H1 (cell line): ENCODE data around the gene LTBP1. TPM values are rescaled to one million over a fixed set of nuclear protein-coding genes. Genes with fewer than 3 reads are reported as not detected.

ENCODE experiments used
- CTCF ChIA-PET: fragments of 300-600 bp; sonication (Branson Sonifier 250); formaldehyde crosslinking; loops from one replicate; lab custom pipeline; 2021; ENCODE audit not compliant: partially characterized antibody; lab: Charles Lee
- POLR2A ChIA-PET: fragments of 300-600 bp; sonication (Branson Sonifier 250); formaldehyde crosslinking; loops from one replicate; lab custom pipeline; 2021; ENCODE audit warnings: inconsistent platforms; ENCODE audit not compliant: partially characterized antibody; lab: Charles Lee
- DNase-seq, 2 experiments: peaks; one replicate each; pipeline versions ENCODE4 v3.0.0 to v3.0.0-alpha.2; 2010 to 2022; ENCODE audit warnings: low spot score in 2 of 2, low read depth in 1 of 2, mixed read lengths in 1 of 2
- FAIRE-seq: peaks from 2 replicates; lab custom pipeline; 2011; peaks lifted over from hg19 to GRCh38; lab: Jason Lieb, UNC
- H2AFZ ChIP-seq: 2 replicates; pipeline ENCODE4 v1.8.1; 2012; ENCODE audit warnings: low read length, inconsistent platforms
- H2AK5ac ChIP-seq: 2 replicates; pipeline ENCODE4 v1.6.1; 2013; ENCODE audit warnings: low read depth, low read length
- H2BK120ac ChIP-seq: replicated peaks from 2 replicates; pipeline ENCODE3; 2013; ENCODE audit warnings: low read depth, low read length, inconsistent platforms
- H2BK12ac ChIP-seq: 2 replicates; pipeline ENCODE4 v1.6.1; 2013; ENCODE audit warnings: low read depth, low read length
- H2BK15ac ChIP-seq: 2 replicates; pipeline ENCODE4 v1.6.1; 2013; ENCODE audit warnings: low read length
- H2BK20ac ChIP-seq: 2 replicates; pipeline ENCODE4 v1.6.1; 2013; ENCODE audit warnings: low read length
- H2BK5ac ChIP-seq: 2 replicates; pipeline ENCODE4 v1.6.1; 2013; ENCODE audit warnings: low read depth, low read length
- H3K14ac ChIP-seq: 2 replicates; pipeline ENCODE4 v1.6.1; 2013; ENCODE audit warnings: inconsistent platforms; ENCODE audit not compliant: insufficient read length
- H3K18ac ChIP-seq: 2 replicates; pipeline ENCODE4 v1.6.1; 2013; ENCODE audit warnings: low read length; ENCODE audit errors: extremely low read depth
- H3K23ac ChIP-seq: 2 replicates; pipeline ENCODE4 v1.6.1; 2013; ENCODE audit warnings: inconsistent platforms; ENCODE audit not compliant: insufficient read length
- H3K23me2 ChIP-seq: 2 replicates; pipeline ENCODE4 v1.6.1; 2013; ENCODE audit warnings: low read depth, low read length
- H3K27ac ChIP-seq: 2 replicates; pipeline ENCODE4 v1.6.1; 2011; ENCODE audit warnings: low read depth, low read length, inconsistent platforms
- H3K27me3 ChIP-seq, 4 experiments: replicated peaks in 1 of 4; 1 replicate in 1 of 4; 2 replicates in 3 of 4; pipeline versions ENCODE4 v1.6.1 to v1.8.1; 2011 to 2013; ENCODE audit warnings: low read length in 3 of 4, mild to moderate bottlenecking in 3 of 4, inconsistent platforms in 2 of 4, mixed read lengths in 2 of 4, moderate library complexity in 1 of 4; ENCODE audit not compliant: control insufficient read depth in 3 of 4, insufficient read depth in 3 of 4; ENCODE audit errors: extremely low read depth in 1 of 4
- H3K36me3 ChIP-seq, 4 experiments: 2 replicates each; pipeline versions ENCODE4 v1.6.1 to v1.8.1; 2011 to 2013; ENCODE audit warnings: mild to moderate bottlenecking in 4 of 4, low read length in 3 of 4, moderate library complexity in 2 of 4, control low read depth in 1 of 4, inconsistent platforms in 1 of 4; ENCODE audit not compliant: insufficient read depth in 4 of 4, control insufficient read depth in 2 of 4
- H3K4ac ChIP-seq: replicated peaks from 2 replicates; pipeline ENCODE3; 2013; ENCODE audit warnings: low read length, low read depth, mixed read lengths, inconsistent platforms; ENCODE audit not compliant: insufficient read length
- H3K4me1 ChIP-seq, 4 experiments: replicated peaks in 1 of 4; 1 replicate in 1 of 4; 2 replicates in 3 of 4; pipeline versions ENCODE4 v1.6.1 to v1.8.1; 2011 to 2013; ENCODE audit warnings: low read length in 3 of 4, inconsistent platforms in 2 of 4, mixed read lengths in 1 of 4; ENCODE audit not compliant: insufficient read depth in 4 of 4, control insufficient read depth in 3 of 4
- H3K4me2 ChIP-seq, 2 experiments: 2 replicates each; pipeline versions ENCODE4 v1.6.1 to v1.8.1; 2011 to 2013; ENCODE audit warnings: low read depth in 2 of 2, low read length in 2 of 2, control low read depth in 1 of 2, inconsistent platforms in 1 of 2, mild to moderate bottlenecking in 1 of 2; ENCODE audit not compliant: insufficient read depth in 1 of 2
- H3K4me3 ChIP-seq, 4 experiments: fragments of 200-600, 300-600 bp in 1 of 4; sonication (generic), shearing (Covaris generic), sonication (Bioruptor Twin) in 1 of 4; 2 replicates each; pipeline versions ENCODE4 v1.5.1 to v1.8.1; 2011 to 2016; ENCODE audit warnings: low read length in 4 of 4, low read depth in 3 of 4, control low read depth in 2 of 4, inconsistent platforms in 2 of 4, mild to moderate bottlenecking in 2 of 4, mixed read lengths in 1 of 4, moderate library complexity in 1 of 4; ENCODE audit not compliant: insufficient read depth in 2 of 4; ENCODE audit errors: extremely low read depth in 1 of 4
- H3K56ac ChIP-seq: replicated peaks from 2 replicates; pipeline ENCODE3; 2013; ENCODE audit warnings: low read depth, mild to moderate bottlenecking, mixed read lengths, low read length, inconsistent platforms; ENCODE audit not compliant: insufficient read length
- H3K79me1 ChIP-seq: 2 replicates; pipeline ENCODE4 v1.6.1; 2013; ENCODE audit warnings: low read depth, low read length, control low read depth
- H3K79me2 ChIP-seq, 2 experiments: 2 replicates each; pipeline versions ENCODE4 v1.6.1 to v1.8.1; 2012 to 2013; ENCODE audit warnings: low read length in 2 of 2, mild to moderate bottlenecking in 2 of 2, inconsistent platforms in 1 of 2; ENCODE audit not compliant: insufficient read depth in 2 of 2, control insufficient read depth in 1 of 2
- H3K9ac ChIP-seq, 4 experiments: replicated peaks in 1 of 4; 1 replicate in 1 of 4; 2 replicates in 3 of 4; pipeline versions ENCODE4 v1.6.1 to v1.8.1; 2011 to 2013; ENCODE audit warnings: low read depth in 3 of 4, low read length in 3 of 4, control low read depth in 2 of 4, mild to moderate bottlenecking in 2 of 4, moderate library complexity in 2 of 4, inconsistent platforms in 1 of 4; ENCODE audit errors: extremely low read depth in 1 of 4
- H3K9me3 ChIP-seq, 2 experiments: 2 replicates each; pipeline versions ENCODE4 v1.6.1 to v1.8.1; 2012 to 2013; ENCODE audit warnings: mild to moderate bottlenecking in 2 of 2, moderate library complexity in 2 of 2, control low read depth in 1 of 2, inconsistent platforms in 1 of 2, low read depth in 1 of 2, low read length in 1 of 2, mixed read lengths in 1 of 2; ENCODE audit not compliant: insufficient read depth in 2 of 2
- H4K20me1 ChIP-seq, 2 experiments: replicated peaks in 1 of 2; 2 replicates each; pipeline versions ENCODE3 to v1.8.1; 2011 to 2013; ENCODE audit warnings: inconsistent platforms in 2 of 2, low read length in 2 of 2, mild to moderate bottlenecking in 1 of 2; ENCODE audit not compliant: insufficient read depth in 2 of 2, control insufficient read depth in 1 of 2
- H4K5ac ChIP-seq: 2 replicates; pipeline ENCODE4 v1.6.1; 2013; ENCODE audit warnings: low read length, low read depth, mixed read lengths, inconsistent platforms; ENCODE audit not compliant: insufficient read length
- H4K8ac ChIP-seq: 2 replicates; pipeline ENCODE4 v1.8.0; 2013; ENCODE audit warnings: mild to moderate bottlenecking, moderate library complexity, low read length, inconsistent platforms; ENCODE audit not compliant: insufficient read depth; ENCODE audit errors: extremely low read depth
- H4K91ac ChIP-seq: replicated peaks from 2 replicates; pipeline ENCODE3; 2013; ENCODE audit warnings: low read length, mixed read lengths, inconsistent platforms; ENCODE audit not compliant: insufficient read length
- BCL11A ChIP-seq, 2 experiments: IDR thresholded peaks; one replicate each; pipeline ENCODE4 v1.6.1; 2011; ENCODE audit warnings: low read depth in 2 of 2, low read length in 2 of 2, mild to moderate bottlenecking in 2 of 2
- BRCA1 ChIP-seq: IDR thresholded peaks from 2 replicates; pipeline ENCODE4 v1.6.1; 2012; ENCODE audit warnings: low read depth, low read length, improper control_type of control experiment
- FOSL1 ChIP-seq: IDR thresholded peaks from 2 replicates; pipeline ENCODE4 v1.6.1; 2011; ENCODE audit warnings: mild to moderate bottlenecking, low read depth, low read length, moderate library complexity; ENCODE audit not compliant: insufficient read depth
- GABPA ChIP-seq: IDR thresholded peaks from 2 replicates; pipeline ENCODE4 v1.6.1; 2011; ENCODE audit warnings: mild to moderate bottlenecking, low read length, moderate library complexity, borderline replicate concordance; ENCODE audit not compliant: insufficient read depth
- NANOG ChIP-seq: IDR thresholded peaks from 2 replicates; pipeline ENCODE4 v1.6.1; 2011; ENCODE audit warnings: low read length, low read depth, mild to moderate bottlenecking, inconsistent platforms; ENCODE audit not compliant: insufficient read depth, poor library complexity, severe bottlenecking
- RFX5 ChIP-seq: IDR thresholded peaks from 2 replicates; pipeline ENCODE4 v1.6.1; 2011; ENCODE audit warnings: low read depth, low read length, improper control_type of control experiment, borderline replicate concordance
- SAP30 ChIP-seq: fragments of 300-600 bp; sonication (generic); IDR thresholded peaks from 2 replicates; pipeline ENCODE4 v1.7.1; 2012; ENCODE audit warnings: low read length, moderate library complexity, mild to moderate bottlenecking, inconsistent platforms; ENCODE audit not compliant: insufficient read depth, insufficient replicate concordance
- WGBS, 2 experiments: shearing (Covaris generic) in 1 of 2; methylation state at CpG; one replicate each; pipeline versions ENCODE4 v1.1.6 to v1.1.7; 2013 to 2015; ENCODE audit warnings: low lambda C conversion rate in 2 of 2, mixed read lengths in 2 of 2, inconsistent platforms in 1 of 2, low coverage in 1 of 2, missing lambda C conversion rate in 1 of 2; ENCODE audit not compliant: insufficient replicate concordance in 2 of 2, insufficient coverage in 1 of 2, insufficient read length in 1 of 2; ENCODE audit errors: extremely low coverage in 1 of 2, missing lambda C conversion rate in 1 of 2; 5-methylcytosine and 5-hydroxymethylcytosine counted together
- polyA plus RNA-seq, 7 experiments: library from polyadenylated mRNA; depleted of rRNA in 3 of 7; stranded (reverse) in 5 of 7; unstranded in 2 of 7; fragments of >200 nt in 5 of 7; fragments of 200-250 nt in 2 of 7; gene quantifications; 1 replicate in 5 of 7; 2 replicates in 1 of 7; 4 replicates in 1 of 7; pipeline versions ENCODE4 v1.2.1 to v1.2.3, GENCODE V29; 2011 to 2013; ENCODE audit warnings: missing spikeins in 2 of 7, mixed read lengths in 2 of 7
- total RNA-seq: library from RNA; stranded (reverse); fragmentation: NEBNext Ultra II Directional; extraction: Animal tissue kit (Norgen Biotek cat#: 25700); gene quantifications from 2 replicates; pipeline ENCODE4 v1.2.1, GENCODE V29; 2021
- TF ChIP-seq, protein P1 (sequence below): IDR thresholded peaks from 2 replicates; pipeline ENCODE4 v1.6.1; 2011; ENCODE audit warnings: low read length, improper control_type of control experiment

The LTBP1 gene
- total and polyA plus RNA-seq, 2 of the 8 experiments (the other 6 are each of a cell fraction or from before 2014, with no cell fraction given), result 15.4 to 24.7 TPM

DNA sequence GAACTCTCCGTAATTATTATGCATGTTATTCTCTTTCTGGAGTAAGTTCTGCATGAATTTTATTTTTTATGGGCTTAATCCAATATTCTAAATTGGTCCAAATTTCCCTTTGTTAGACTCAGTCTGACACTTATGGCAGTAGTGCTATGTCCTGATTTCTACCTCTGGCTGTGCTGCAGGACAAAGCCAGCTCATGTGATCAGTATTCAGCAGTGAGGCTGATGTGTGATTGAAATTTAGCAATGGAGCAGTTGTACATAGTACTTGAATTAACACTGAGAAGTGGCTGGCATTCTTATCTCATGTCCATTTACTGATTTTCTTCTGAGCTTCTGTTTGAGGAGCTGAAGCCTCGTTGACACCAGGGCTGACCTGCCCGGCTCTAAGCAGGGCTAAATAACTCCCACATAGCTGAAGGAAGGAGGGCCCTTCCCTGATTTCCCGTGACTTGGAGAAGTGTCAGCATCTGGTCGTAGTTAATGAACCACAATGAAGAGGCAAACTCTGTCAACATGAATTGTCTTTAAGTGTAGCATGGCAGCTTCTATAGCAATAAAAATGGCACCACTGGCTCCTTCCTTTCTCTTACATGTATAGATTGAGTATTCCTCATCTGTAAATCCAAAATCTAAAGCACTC is 370.7 kb downstream of the LTBP1 start:
- Histone ChIP-seq H2AK5ac (no peak overlapping the region), H3K36me3 (no peaks in the 10 kb centered on the region), H3K9me3 (no peaks in the 10 kb centered on the region), H3K56ac (no peak overlapping the region), H3K4me1 (no peaks in the 10 kb centered on the region), H3K23ac (no peak overlapping the region), H3K14ac (no peak overlapping the region), H2AFZ (no peak overlapping the region), H2BK20ac (no peak overlapping the region), H4K5ac (no peak overlapping the region), H2BK120ac (no peak overlapping the region), H2BK15ac (no peak overlapping the region), H3K79me2 (no peaks in the 10 kb centered on the region), H3K23me2 (no peaks in the 10 kb centered on the region), H3K27ac (no peak overlapping the region), H2BK5ac (no peak overlapping the region), H3K4me3 (no peak overlapping the region), H4K91ac (no peak overlapping the region), H4K20me1 (no peaks in the 10 kb centered on the region), H2BK12ac (no peak overlapping the region), H3K4me2 (no peak overlapping the region), H3K79me1 (no peaks in the 10 kb centered on the region), H3K18ac (no peak overlapping the region), H4K8ac (no peak overlapping the region), H3K9ac (no peak overlapping the region), H3K27me3 (no peaks in the 10 kb centered on the region), H3K4ac (no peak overlapping the region)
- FAIRE-seq (no peak), DNase-seq (no peak)
- WGBS, 2 experiments, result 89% methylated on average over 5 of the region's 5 CpGs; no CpG with 5 or more reads in 1 of the 2 experiments
- ChIA-PET POLR2A (no interaction called here), CTCF (interaction anchor here (0.6 to 2.8 kb wide), 2 partner anchors 55 to 536 kb away, joined by 3 to 7 read pairs; no protein-coding TSS in a partner anchor)
- no peak for TF ChIP-seq SAP30
- no peak for TF ChIP-seq BCL11A (IDR thresholded peaks at IDR 0.05; ENCODE audit: low read depth in 2 of 2, low read length in 2 of 2)
- TF ChIP-seq, protein P1, sequence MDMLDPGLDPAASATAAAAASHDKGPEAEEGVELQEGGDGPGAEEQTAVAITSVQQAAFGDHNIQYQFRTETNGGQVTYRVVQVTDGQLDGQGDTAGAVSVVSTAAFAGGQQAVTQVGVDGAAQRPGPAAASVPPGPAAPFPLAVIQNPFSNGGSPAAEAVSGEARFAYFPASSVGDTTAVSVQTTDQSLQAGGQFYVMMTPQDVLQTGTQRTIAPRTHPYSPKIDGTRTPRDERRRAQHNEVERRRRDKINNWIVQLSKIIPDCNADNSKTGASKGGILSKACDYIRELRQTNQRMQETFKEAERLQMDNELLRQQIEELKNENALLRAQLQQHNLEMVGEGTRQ, result no peak
- TF ChIP-seq GABPA, result no peak
- no peak for TF ChIP-seq FOSL1
- no peak for TF ChIP-seq NANOG
- TF ChIP-seq RFX5, result no peak
- no peak for TF ChIP-seq BRCA1
